OCI-LY7 (cell line): Measurements from ENCODE around the gene DLGAP1. TPM values are rescaled to one million over a fixed set of nuclear protein-coding genes. Genes with fewer than 3 reads are reported as not detected.

ENCODE experiments used
- BruUV-seq: library from RNA; stranded (reverse); fragments of 400-500 nt; replicated peaks from 2 replicates; lab custom pipeline; 2021; lab: Mats Ljungman, UMichigan
- CTCF ChIA-PET: fragments of 300-600 bp; sonication (Branson Sonifier 250); formaldehyde crosslinking; loops from one replicate; lab custom pipeline; 2022; ENCODE audit warnings: antibody characterized with exemption; ENCODE audit not compliant: unreplicated experiment; lab: Charles Lee
- POLR2A ChIA-PET: fragments of 300-600 bp; sonication (Branson Sonifier 250); formaldehyde crosslinking; loops from one replicate; lab custom pipeline; 2022; ENCODE audit warnings: antibody characterized with exemption; lab: Charles Lee
- DNase-seq: peaks from one replicate; pipeline ENCODE4 v3.0.0-alpha.2; 2015; ENCODE audit warnings: low spot score
- H2AFZ ChIP-seq: fragments of 200-600 bp; sonication (generic), shearing (Covaris generic); 2 replicates; pipeline ENCODE4 v1.6.1; 2014; ENCODE audit warnings: mild to moderate bottlenecking, antibody characterized with exemption, low read length, moderate library complexity
- H3K27ac ChIP-seq: fragments of 200-600 bp; sonication (generic); 2 replicates; pipeline ENCODE4 v1.5.1; 2014; ENCODE audit warnings: mixed run types, low read depth, mild to moderate bottlenecking, moderate library complexity, low read length, inconsistent platforms; ENCODE audit not compliant: poor library complexity, severe bottlenecking
- H3K36me3 ChIP-seq: fragments of 200-600 bp; sonication (generic); 2 replicates; pipeline ENCODE4 v1.6.1; 2014; ENCODE audit warnings: mild to moderate bottlenecking, antibody characterized with exemption, low read length, moderate library complexity, mixed read lengths; ENCODE audit not compliant: insufficient read depth
- H3K4me1 ChIP-seq: fragments of 200-600 bp; sonication (generic); 2 replicates; pipeline ENCODE4 v1.5.1; 2014; ENCODE audit warnings: mild to moderate bottlenecking, low read length; ENCODE audit not compliant: insufficient read depth, poor library complexity, severe bottlenecking
- H3K4me2 ChIP-seq: fragments of 200-600 bp; sonication (generic); 2 replicates; pipeline ENCODE4 v1.6.1; 2014; ENCODE audit warnings: mild to moderate bottlenecking, low read length
- H3K4me3 ChIP-seq: fragments of 200-600 bp; sonication (generic); 2 replicates; pipeline ENCODE4 v1.5.1; 2014; ENCODE audit warnings: mild to moderate bottlenecking, low read depth, low read length; ENCODE audit not compliant: poor library complexity, severe bottlenecking
- H3K79me2 ChIP-seq: fragments of 200-600 bp; sonication (generic); 2 replicates; pipeline ENCODE4 v1.6.1; 2016; ENCODE audit warnings: low read depth, mild to moderate bottlenecking, low read length, moderate library complexity, mixed read lengths; ENCODE audit not compliant: insufficient read depth
- H3K9me2 ChIP-seq: fragments of 200-600 bp; sonication (generic); 2 replicates; pipeline ENCODE4 v1.6.1; 2016; ENCODE audit warnings: mild to moderate bottlenecking, low read length, mixed read lengths; ENCODE audit not compliant: insufficient read depth
- H3K9me3 ChIP-seq: fragments of 200-600 bp; sonication (generic); 2 replicates; pipeline ENCODE4 v1.6.1; 2014; ENCODE audit warnings: mild to moderate bottlenecking, mixed run types, low read length, mixed read lengths
- H4K20me1 ChIP-seq: fragments of 200-600 bp; sonication (generic); 2 replicates; pipeline ENCODE4 v1.6.1; 2014; ENCODE audit warnings: mild to moderate bottlenecking, antibody characterized with exemption, low read length, moderate library complexity, mixed read lengths; ENCODE audit not compliant: insufficient read depth
- EZH2phosphoT487 ChIP-seq: fragments of 200-600 bp; sonication (generic); IDR thresholded peaks from 2 replicates; pipeline ENCODE4 v1.6.1; 2018; ENCODE audit warnings: low read depth, borderline replicate concordance, mild to moderate bottlenecking, mixed run types, antibody characterized with exemption, low read length, moderate library complexity, mixed read lengths
- intact Hi-C: fragments of 100-400 bp; cut with micrococcal nuclease; formaldehyde crosslinking; loops from one replicate; pipeline ENCODE4 v1.10.0; 2022; ENCODE audit not compliant: unreplicated experiment
- total RNA-seq, 2 experiments: library from RNA; depleted of rRNA in 1 of 2; stranded (reverse); fragments of >200 nt in 1 of 2; shearing (Covaris generic) in 1 of 2; gene quantifications; 2 replicates each; pipeline ENCODE4 v1.2.3, GENCODE V29; 2014 to 2022
- TF ChIP-seq, protein P1 (sequence below): fragments of 200-600 bp; sonication (generic); conservative IDR thresholded peaks from 2 replicates; pipeline ENCODE4 v1.5.1; 2014; ENCODE audit warnings: mild to moderate bottlenecking, antibody characterized with exemption, low read length, moderate library complexity, mixed read lengths

Gene DLGAP1
- total RNA-seq, 2 experiments from 2014 or later = 0.22 TPM; not detected in 1

DNA sequence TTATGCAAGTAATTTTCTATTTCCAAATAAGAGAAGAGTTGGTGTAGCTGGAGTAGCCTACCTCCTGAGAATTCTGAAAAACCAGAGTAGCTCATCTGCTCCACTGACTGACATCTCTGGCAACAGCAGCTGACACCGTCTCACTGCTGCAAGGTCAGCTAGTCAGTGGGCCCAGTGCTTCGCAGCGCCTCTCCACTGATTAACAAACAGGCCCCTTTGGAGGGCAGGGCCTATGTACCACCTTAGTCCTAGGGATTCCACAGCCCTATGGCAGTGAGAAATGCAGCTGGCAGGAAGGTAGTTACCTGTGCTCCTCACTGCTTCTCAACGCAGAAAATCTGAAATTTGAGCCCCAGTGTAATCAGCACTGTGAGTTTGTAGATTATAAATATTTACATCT is 97.5 kb downstream of the DLGAP1 start:
- no peak overlapping the region for H2AFZ ChIP-seq
- no peaks in the 10 kb centered on the region for H3K4me1 ChIP-seq
- no peaks in the 10 kb centered on the region for H3K9me3 ChIP-seq
- H3K36me3 ChIP-seq = no peaks in the 10 kb centered on the region
- H3K4me2 ChIP-seq = no peak overlapping the region
- no peaks in the 10 kb centered on the region for H4K20me1 ChIP-seq
- intact Hi-C loops = no loop called here
- DNase-seq = no peak
- POLR2A ChIA-PET = no interaction called here
- H3K79me2 ChIP-seq = no peaks in the 10 kb centered on the region
- no TSS peak for BruUV-seq
- no peak overlapping the region for H3K27ac ChIP-seq
- no peaks in the 10 kb centered on the region; the same call in 1 of the 2 replicates for H3K9me2 ChIP-seq
- no peak for TF ChIP-seq EZH2phosphoT487
- TF ChIP-seq, protein P1, sequence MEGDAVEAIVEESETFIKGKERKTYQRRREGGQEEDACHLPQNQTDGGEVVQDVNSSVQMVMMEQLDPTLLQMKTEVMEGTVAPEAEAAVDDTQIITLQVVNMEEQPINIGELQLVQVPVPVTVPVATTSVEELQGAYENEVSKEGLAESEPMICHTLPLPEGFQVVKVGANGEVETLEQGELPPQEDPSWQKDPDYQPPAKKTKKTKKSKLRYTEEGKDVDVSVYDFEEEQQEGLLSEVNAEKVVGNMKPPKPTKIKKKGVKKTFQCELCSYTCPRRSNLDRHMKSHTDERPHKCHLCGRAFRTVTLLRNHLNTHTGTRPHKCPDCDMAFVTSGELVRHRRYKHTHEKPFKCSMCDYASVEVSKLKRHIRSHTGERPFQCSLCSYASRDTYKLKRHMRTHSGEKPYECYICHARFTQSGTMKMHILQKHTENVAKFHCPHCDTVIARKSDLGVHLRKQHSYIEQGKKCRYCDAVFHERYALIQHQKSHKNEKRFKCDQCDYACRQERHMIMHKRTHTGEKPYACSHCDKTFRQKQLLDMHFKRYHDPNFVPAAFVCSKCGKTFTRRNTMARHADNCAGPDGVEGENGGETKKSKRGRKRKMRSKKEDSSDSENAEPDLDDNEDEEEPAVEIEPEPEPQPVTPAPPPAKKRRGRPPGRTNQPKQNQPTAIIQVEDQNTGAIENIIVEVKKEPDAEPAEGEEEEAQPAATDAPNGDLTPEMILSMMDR = no peak
- H3K4me3 ChIP-seq = no peak overlapping the region
- CTCF ChIA-PET = no interaction called here

DNA sequence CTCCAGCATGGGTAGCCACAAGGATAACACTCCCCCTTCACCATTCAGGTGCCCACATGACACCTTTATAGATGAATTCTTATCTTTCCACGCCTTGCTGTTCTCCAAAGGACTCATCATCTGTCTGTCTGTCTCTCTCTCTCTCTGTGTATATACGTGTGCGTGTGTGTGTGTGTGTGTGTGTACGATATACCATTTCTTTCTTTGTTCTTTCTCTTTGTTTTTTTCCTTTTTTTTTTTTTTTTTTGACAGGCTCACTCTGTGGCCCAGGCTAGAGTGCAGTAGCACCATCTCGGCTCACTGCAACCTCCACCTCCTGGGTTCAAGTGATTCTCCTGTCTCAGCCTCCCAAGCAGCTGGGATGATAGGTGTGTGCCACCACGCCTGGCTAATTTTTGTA is 98.2 kb downstream of the DLGAP1 start:
- no peaks in the 10 kb centered on the region for H4K20me1 ChIP-seq
- H3K4me1 ChIP-seq = no peaks in the 10 kb centered on the region
- ChIA-PET CTCF (no interaction called here), POLR2A (no interaction called here)
- no peak overlapping the region for H3K27ac ChIP-seq
- intact Hi-C loops = no loop called here
- TF ChIP-seq, protein P1 = no peak
- no peak for DNase-seq
- H3K4me2 ChIP-seq = no peak overlapping the region
- H2AFZ ChIP-seq = no peak overlapping the region
- no peaks in the 10 kb centered on the region; the same call in 1 of the 2 replicates for H3K9me2 ChIP-seq
- BruUV-seq = no TSS peak
- H3K4me3 ChIP-seq = no peak overlapping the region
- no peaks in the 10 kb centered on the region for H3K79me2 ChIP-seq
- no peaks in the 10 kb centered on the region for H3K9me3 ChIP-seq
- no peaks in the 10 kb centered on the region for H3K36me3 ChIP-seq

DNA sequence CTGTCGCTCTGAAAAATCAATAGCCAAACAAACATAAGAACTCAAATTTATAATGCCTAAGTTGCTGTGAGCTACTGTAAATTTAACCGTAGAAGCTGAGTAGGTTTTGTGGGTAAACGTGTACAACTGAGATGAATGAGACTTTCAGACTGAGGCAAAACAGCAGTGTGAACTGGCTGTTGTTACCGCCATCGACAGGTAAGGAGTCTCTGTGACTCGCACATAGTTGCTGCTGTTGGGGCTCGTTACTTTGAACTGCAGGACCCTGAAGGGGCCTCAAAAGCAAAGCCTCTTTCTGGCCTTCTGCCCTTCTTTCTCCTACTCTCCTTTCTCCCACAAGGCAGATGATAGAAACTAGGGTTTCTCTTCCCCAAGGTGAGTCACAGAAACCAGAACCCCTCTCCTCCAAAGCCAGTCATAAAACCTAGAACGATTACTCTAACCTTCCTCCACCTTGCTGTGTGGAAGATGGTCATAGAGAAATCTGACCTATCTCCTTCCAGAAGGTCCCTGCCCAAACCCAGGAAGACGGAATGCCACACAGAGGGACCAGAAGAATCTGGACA is 101.2 kb downstream of the DLGAP1 start:
- H3K4me1 ChIP-seq = no peaks in the 10 kb centered on the region
- no peak overlapping the region for H3K27ac ChIP-seq
- H3K79me2 ChIP-seq = no peaks in the 10 kb centered on the region
- CTCF ChIA-PET = no interaction called here
- no peaks in the 10 kb centered on the region; the same call in 1 of the 2 replicates for H3K9me2 ChIP-seq
- no peak overlapping the region for H3K4me3 ChIP-seq
- H3K36me3 ChIP-seq = no peaks in the 10 kb centered on the region
- no peaks in the 10 kb centered on the region for H4K20me1 ChIP-seq
- TF ChIP-seq EZH2phosphoT487 = no peak
- TF ChIP-seq, protein P1 = no peak
- no peak overlapping the region for H3K4me2 ChIP-seq
- no peak overlapping the region for H2AFZ ChIP-seq
- H3K9me3 ChIP-seq = no peaks in the 10 kb centered on the region
- BruUV-seq = no TSS peak
- POLR2A ChIA-PET = no interaction called here
- no peak for DNase-seq
- intact Hi-C loops = no loop called here
